Measurements from ENCODE around the gene LSR.

DNA sequence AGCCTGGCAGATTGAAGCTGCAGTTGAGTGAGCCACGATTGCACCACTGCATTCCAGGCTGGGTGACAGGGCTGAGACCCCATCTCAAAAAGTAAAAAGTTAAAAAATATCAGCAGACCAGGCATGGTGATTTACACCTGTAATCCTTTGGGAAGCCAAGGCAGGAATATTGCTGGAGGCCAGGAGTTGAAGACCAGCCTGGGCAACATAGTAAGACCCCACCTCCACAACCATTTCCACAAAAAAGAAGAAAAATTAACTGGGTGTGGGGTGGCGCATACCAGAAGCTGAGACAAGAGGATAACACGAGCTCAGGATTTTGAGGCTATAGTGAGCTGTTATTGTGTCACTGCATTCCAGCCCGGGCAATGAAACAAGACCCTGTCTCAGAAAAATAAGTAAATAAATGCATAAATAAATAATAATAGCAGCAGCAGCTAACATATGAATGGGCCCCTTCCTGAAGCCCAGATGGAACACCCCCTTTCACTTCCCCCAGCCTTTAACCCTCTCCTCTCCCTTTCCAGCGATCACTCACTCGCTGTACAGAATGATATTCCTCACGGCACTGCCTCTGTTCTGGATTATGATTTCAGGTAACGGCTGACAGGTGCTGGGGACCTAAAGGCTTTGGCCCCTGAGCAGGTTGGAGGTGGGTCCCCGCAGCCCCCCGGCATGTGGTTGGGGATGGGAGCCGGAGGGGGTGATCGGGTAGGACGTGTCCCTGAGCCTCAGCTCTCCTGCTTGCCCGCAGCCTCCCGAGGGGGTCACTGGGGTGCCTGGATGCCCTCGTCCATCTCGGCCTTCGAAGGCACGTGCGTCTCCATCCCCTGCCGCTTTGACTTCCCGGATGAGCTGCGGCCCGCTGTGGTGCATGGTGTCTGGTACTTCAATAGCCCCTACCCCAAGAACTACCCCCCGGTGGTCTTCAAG lies 46.3 kb downstream of the LSR start:
- TF ChIP-seq, protein P1, sequence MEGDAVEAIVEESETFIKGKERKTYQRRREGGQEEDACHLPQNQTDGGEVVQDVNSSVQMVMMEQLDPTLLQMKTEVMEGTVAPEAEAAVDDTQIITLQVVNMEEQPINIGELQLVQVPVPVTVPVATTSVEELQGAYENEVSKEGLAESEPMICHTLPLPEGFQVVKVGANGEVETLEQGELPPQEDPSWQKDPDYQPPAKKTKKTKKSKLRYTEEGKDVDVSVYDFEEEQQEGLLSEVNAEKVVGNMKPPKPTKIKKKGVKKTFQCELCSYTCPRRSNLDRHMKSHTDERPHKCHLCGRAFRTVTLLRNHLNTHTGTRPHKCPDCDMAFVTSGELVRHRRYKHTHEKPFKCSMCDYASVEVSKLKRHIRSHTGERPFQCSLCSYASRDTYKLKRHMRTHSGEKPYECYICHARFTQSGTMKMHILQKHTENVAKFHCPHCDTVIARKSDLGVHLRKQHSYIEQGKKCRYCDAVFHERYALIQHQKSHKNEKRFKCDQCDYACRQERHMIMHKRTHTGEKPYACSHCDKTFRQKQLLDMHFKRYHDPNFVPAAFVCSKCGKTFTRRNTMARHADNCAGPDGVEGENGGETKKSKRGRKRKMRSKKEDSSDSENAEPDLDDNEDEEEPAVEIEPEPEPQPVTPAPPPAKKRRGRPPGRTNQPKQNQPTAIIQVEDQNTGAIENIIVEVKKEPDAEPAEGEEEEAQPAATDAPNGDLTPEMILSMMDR (conservative IDR thresholded peaks at IDR 0.05): no peak
- no peak for TF ChIP-seq ZFX (IDR thresholded peaks at IDR 0.05)
